Endothelial cell of umbilical vein (primary cell): ENCODE measurements around the gene BLOC1S1.

Experiments
- CTCF ChIP-seq, 2 donors: IDR thresholded peaks; 1 replicate in 1 of 2; 2 replicates in 1 of 2; pipeline ENCODE4 v1.5.1; 2011; ENCODE audit warnings: low read length in 2 of 2, mild to moderate bottlenecking in 2 of 2, moderate library complexity in 2 of 2, control low read depth in 1 of 2, inconsistent platforms in 1 of 2, low read depth in 1 of 2; ENCODE audit not compliant: insufficient read depth in 1 of 2; ENCODE audit errors: extremely low read depth in 1 of 2
- EZH2 ChIP-seq: IDR thresholded peaks from 2 replicates; pipeline ENCODE4 v1.6.1; 2012; ENCODE audit warnings: borderline replicate concordance, low read depth, mild to moderate bottlenecking, moderate library complexity, low read length, inconsistent platforms; ENCODE audit not compliant: severe bottlenecking
- POLR2A ChIP-seq: IDR thresholded peaks from 2 replicates; pipeline ENCODE4 v1.6.1; 2012; ENCODE audit warnings: low read depth, mild to moderate bottlenecking, control low read depth, low read length

GRCh38 chr12:55757701-55758100 is 41.9 kb downstream of the BLOC1S1 start:
- TF ChIP-seq EZH2: no peak
- TF ChIP-seq CTCF (IDR thresholded peaks at IDR 0.05; ENCODE audit: extremely low read depth in 1 of 2, insufficient read depth in 1 of 2, low read depth in 1 of 2, low read length in 2 of 2): no peak
- TF ChIP-seq POLR2A: no peak
